ENCODE results near the gene CNTFR.

DNA sequence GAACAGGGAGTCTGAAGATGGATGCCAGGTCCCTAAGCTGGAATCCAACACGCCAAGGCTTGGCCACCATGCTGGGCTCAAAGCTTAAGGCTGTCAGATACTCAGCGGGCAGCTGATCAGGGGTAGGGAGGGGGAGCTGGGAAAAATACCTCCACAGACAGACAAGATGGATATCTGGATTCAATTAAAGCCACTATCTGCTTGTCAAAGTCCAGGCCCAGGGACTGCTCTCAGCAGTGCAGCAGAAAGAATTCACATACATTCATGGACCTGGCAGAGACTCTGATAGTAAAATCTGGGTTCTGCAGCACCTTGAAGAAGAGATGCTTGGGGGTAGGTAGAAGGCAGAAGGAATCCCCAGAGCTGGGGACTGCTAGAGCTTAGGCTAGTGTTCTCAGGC, 25.6 kb upstream of the CNTFR start:
- TF ChIP-seq ELF4 (IDR thresholded peaks at IDR 0.05) (no peak), FOXA1 (IDR thresholded peaks at IDR 0.05) (no peak), FOXM1 (IDR thresholded peaks at IDR 0.05; ENCODE audit: borderline replicate concordance) (no peak), SP1 (IDR thresholded peaks at IDR 0.05) (no peak), BHLHE40 (IDR thresholded peaks at IDR 0.05; ENCODE audit: borderline replicate concordance) (no peak), FOXK2 (IDR thresholded peaks at IDR 0.05) (no peak), NFRKB (IDR thresholded peaks at IDR 0.05) (no peak)
